ENCODE data around the gene MCL1. TPM values are rescaled to one million over a fixed set of nuclear protein-coding genes. Genes with fewer than 3 reads are reported as not detected.
"Not testable (repeated sequence)": the region's sequence is repeated elsewhere in the genome, so short reads cannot be mapped to it uniquely, and the experiment has no call there.

The MCL1 gene
- total RNA-seq, 2 donors from 2014 or later = 161 to 168 TPM

DNA sequence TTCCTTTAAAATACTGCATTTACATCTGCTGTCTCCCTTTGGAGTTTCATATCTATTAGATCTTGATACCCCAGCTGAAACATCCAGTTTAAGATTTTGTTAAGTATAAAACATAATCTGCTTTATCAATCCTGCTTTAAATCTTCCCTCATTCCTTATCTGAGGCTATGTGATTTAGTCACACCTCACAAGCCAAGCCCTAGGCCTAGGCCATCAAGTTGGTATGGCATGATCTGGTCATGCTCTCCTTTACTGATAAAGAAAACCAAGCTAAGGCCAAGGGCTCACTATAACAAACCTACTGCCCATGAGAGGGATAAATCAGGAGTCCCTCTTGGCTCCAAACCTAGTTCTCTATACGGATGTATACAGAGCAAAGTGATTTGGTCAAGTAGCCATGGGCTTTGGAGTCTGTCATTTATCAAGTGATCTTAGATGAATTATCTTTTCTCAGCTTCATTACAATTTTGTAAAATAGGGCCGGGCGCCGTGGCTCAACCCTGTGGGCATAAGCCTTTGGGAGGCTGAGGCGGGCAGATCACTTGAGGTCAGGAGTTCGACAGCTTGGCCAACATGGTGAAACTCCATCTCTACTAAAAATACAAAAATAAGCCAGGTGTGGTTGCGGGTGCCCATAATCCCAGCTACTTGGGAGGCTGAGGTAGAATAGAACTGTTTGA lies 27.2 kb upstream of the MCL1 start:
- Histone ChIP-seq H3K36me3 (no peaks in the 10 kb centered on the region), H3K27me3 (replicated peaks; ENCODE audit: insufficient read depth) (no peaks in the 10 kb centered on the region), H3K4me3 (no peak overlapping the region), H3K9me3 (no peaks in the 10 kb centered on the region), H3K27ac (no peak overlapping the region), H3K4me1 (replicated peaks) (no peaks in the 10 kb centered on the region)
- TF ChIP-seq, protein P1, sequence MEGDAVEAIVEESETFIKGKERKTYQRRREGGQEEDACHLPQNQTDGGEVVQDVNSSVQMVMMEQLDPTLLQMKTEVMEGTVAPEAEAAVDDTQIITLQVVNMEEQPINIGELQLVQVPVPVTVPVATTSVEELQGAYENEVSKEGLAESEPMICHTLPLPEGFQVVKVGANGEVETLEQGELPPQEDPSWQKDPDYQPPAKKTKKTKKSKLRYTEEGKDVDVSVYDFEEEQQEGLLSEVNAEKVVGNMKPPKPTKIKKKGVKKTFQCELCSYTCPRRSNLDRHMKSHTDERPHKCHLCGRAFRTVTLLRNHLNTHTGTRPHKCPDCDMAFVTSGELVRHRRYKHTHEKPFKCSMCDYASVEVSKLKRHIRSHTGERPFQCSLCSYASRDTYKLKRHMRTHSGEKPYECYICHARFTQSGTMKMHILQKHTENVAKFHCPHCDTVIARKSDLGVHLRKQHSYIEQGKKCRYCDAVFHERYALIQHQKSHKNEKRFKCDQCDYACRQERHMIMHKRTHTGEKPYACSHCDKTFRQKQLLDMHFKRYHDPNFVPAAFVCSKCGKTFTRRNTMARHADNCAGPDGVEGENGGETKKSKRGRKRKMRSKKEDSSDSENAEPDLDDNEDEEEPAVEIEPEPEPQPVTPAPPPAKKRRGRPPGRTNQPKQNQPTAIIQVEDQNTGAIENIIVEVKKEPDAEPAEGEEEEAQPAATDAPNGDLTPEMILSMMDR (IDR thresholded peaks at IDR 0.05) = no peak
- TF ChIP-seq POLR2A (IDR thresholded peaks at IDR 0.05) (no peak), POLR2AphosphoS5 (IDR thresholded peaks at IDR 0.05) (no peak)
- WGBS = 97% methylated on average over 7 of the region's 7 CpGs
- no peak for DNase-seq (ENCODE audit: low spot score)
- intact Hi-C loops (cut with DNase I) = no loop called here

DNA sequence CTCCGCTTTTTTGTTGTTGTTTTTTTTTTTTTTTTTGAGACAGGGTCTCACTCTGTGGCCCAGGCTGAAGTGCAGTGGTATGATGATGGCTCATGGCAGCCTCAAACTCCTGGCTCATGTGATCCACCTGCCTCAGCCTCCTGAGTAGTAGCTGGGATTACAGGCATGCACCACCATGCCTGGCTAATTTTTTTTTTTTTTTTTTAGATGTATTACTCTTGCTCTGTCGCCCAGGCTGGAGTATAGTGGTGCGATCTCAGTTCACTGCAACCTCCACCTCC lies 26.0 kb upstream of the MCL1 start:
- WGBS = 98% methylated on average over 3 of the region's 3 CpGs
- H3K9me3 ChIP-seq; H3K27ac ChIP-seq; H3K4me3 ChIP-seq; intact Hi-C loops (cut with DNase I); H3K27me3 ChIP-seq (replicated peaks; ENCODE audit: insufficient read depth); DNase-seq (ENCODE audit: low spot score); H3K36me3 ChIP-seq; H3K4me1 ChIP-seq (replicated peaks): not testable (repeated sequence)

DNA sequence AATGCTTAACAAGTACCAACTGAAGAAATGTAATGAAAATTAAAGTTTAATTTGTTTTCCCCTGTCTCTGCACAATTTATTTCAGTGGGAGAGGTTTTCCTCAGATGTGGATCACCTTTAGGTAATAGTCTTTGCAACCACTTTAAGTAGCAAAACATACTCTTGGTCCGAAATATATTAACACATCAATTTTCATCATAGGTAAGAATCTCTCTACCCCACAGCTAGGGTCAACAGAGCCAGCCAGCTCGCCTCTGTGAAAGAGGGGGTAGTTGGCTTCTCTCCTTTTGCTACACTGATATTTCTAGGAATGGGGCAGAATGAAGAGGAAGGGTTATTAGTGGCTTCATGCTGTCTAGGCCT lies 24.8 kb upstream of the MCL1 start:
- Histone ChIP-seq H3K36me3 (no peaks in the 10 kb centered on the region), H3K4me1 (replicated peaks) (no peaks in the 10 kb centered on the region), H3K27ac (no peak overlapping the region), H3K4me3 (no peak overlapping the region), H3K9me3 (no peaks in the 10 kb centered on the region), H3K27me3 (replicated peaks; ENCODE audit: insufficient read depth) (no peaks in the 10 kb centered on the region)
- DNase-seq (ENCODE audit: low spot score) = no peak
- 91% methylated on average over 2 of the region's 2 CpGs for WGBS
- intact Hi-C loops (cut with DNase I) = no loop called here
- TF ChIP-seq POLR2A (IDR thresholded peaks at IDR 0.05) (no peak), POLR2AphosphoS5 (IDR thresholded peaks at IDR 0.05) (no peak)
- TF ChIP-seq, protein P1 (IDR thresholded peaks at IDR 0.05) = no peak

DNA sequence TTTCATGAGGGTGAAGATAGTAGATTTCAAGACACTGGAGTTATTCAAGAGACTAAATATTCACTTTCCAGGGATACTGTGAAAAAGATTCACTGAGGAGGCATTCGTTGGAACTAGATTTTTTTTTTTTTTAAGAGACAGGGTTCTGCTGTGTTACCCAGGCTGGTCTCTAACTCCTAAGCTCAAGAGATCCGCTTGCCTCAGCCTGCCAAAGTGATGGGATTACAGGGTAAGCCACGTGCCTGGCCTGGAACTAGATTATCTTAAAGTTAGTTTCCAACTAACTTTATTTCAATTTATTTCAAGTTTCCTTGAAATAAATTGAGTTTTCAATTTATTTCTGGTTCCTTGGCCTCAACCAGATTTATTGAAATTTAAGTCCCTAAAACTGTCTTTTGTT lies 24.3 kb upstream of the MCL1 start:
- H3K4me1 ChIP-seq (replicated peaks) = no peaks in the 10 kb centered on the region
- no peak overlapping the region for H3K27ac ChIP-seq
- 74% methylated on average over 3 of the region's 3 CpGs for WGBS
- DNase-seq (ENCODE audit: low spot score) = no peak
- TF ChIP-seq, protein P1 (IDR thresholded peaks at IDR 0.05) = no peak
- H3K4me3 ChIP-seq = no peak overlapping the region
- intact Hi-C loops (cut with DNase I) = no loop called here
- no peaks in the 10 kb centered on the region for H3K9me3 ChIP-seq
- H3K27me3 ChIP-seq (replicated peaks; ENCODE audit: insufficient read depth) = no peaks in the 10 kb centered on the region
- H3K36me3 ChIP-seq = no peaks in the 10 kb centered on the region

DNA sequence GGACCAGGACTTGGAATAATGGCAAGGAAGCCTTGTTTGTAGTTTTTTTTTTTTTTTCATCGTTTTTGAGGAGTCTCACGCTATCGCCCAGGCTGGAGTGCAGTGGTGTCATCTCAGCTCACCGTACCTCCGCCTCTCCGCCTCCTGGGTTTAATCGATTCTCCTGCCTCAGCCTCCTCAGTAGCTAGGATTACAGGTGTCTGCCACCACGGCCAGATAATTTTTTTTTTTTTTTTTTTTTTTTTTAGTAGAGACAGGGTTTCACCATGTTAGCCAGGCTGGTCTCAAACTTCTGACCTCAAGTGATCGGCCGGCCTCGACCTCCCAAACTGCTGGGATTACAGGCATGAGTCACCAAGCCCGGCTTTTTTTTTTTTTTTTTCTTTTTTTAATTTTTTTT lies 23.0 kb upstream of the MCL1 start:
- intact Hi-C loops (cut with DNase I); H3K4me3 ChIP-seq; H3K4me1 ChIP-seq (replicated peaks); DNase-seq (ENCODE audit: low spot score); H3K9me3 ChIP-seq; H3K36me3 ChIP-seq; H3K27ac ChIP-seq; H3K27me3 ChIP-seq (replicated peaks; ENCODE audit: insufficient read depth): not testable (repeated sequence)
- 94% methylated on average over 12 of the region's 12 CpGs for WGBS

DNA sequence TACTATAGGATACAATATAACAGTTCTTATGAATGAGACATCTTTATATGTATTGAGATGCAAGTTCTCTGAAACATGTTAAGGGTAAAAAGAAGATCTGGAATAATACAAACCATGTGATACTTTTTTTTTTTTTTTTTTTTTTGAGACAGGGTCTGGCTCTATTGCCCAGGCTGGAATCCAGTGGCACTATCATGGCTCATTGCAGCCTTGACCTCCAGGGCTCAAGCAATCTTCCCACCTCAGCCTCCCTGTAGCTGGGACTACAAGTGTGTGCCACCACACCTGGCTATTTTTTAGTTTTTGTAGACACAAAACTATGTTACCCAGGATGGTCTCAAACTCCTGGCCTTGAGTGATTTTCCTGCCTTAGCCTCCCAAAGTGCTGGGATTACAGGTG lies 22.1 kb upstream of the MCL1 start:
- TF ChIP-seq POLR2AphosphoS5 (IDR thresholded peaks at IDR 0.05) (no peak), POLR2A (IDR thresholded peaks at IDR 0.05) (no peak)
- TF ChIP-seq, protein P1 (IDR thresholded peaks at IDR 0.05) = no peak
- H3K9me3 ChIP-seq = no peaks in the 10 kb centered on the region
- no peak overlapping the region for H3K4me3 ChIP-seq
- no peaks in the 10 kb centered on the region for H3K4me1 ChIP-seq (replicated peaks)
- no peak for DNase-seq (ENCODE audit: low spot score)
- no peaks in the 10 kb centered on the region for H3K27me3 ChIP-seq (replicated peaks; ENCODE audit: insufficient read depth)
- intact Hi-C loops (cut with DNase I) = no loop called here
- no peaks in the 10 kb centered on the region for H3K36me3 ChIP-seq
- no peak overlapping the region for H3K27ac ChIP-seq

DNA sequence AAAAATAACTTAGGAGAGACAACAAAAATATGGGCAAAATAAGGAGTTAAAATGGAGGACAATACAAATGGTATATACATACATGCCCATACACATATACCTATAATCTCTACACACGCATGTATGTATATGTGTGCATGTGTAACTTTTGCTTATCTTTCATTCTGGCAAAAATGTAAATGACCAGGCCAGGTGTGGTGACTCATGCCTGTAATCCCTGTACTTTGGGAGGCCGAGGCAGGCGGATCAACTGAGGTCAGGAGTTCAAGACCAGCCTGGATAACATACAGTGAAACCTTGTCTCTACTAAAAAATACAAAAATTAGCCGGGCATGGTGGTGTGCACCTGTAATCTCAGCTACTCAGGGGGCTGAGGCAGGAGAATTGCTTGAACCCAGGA lies 18.9 kb upstream of the MCL1 start:
- DNase-seq (ENCODE audit: low spot score); H3K9me3 ChIP-seq; H3K4me1 ChIP-seq (replicated peaks); H3K27me3 ChIP-seq (replicated peaks; ENCODE audit: insufficient read depth); intact Hi-C loops (cut with DNase I); H3K4me3 ChIP-seq; H3K36me3 ChIP-seq; H3K27ac ChIP-seq: not testable (repeated sequence)
- 97% methylated on average over 4 of the region's 4 CpGs for WGBS

Measured in prostate gland (tissue), 2 donors.